COLO829 (cell line): Measurements from ENCODE around the gene MAMDC4.
"Not testable (repeated sequence)": the region's sequence is repeated elsewhere in the genome, so short reads cannot be mapped to it uniquely, and the experiment has no call there.

Source experiments
- DNase-seq: peaks from one replicate; pipeline ENCODE4 v3.0.0; 2012; ENCODE audit warnings: low spot score

MAMDC4 gene

DNA sequence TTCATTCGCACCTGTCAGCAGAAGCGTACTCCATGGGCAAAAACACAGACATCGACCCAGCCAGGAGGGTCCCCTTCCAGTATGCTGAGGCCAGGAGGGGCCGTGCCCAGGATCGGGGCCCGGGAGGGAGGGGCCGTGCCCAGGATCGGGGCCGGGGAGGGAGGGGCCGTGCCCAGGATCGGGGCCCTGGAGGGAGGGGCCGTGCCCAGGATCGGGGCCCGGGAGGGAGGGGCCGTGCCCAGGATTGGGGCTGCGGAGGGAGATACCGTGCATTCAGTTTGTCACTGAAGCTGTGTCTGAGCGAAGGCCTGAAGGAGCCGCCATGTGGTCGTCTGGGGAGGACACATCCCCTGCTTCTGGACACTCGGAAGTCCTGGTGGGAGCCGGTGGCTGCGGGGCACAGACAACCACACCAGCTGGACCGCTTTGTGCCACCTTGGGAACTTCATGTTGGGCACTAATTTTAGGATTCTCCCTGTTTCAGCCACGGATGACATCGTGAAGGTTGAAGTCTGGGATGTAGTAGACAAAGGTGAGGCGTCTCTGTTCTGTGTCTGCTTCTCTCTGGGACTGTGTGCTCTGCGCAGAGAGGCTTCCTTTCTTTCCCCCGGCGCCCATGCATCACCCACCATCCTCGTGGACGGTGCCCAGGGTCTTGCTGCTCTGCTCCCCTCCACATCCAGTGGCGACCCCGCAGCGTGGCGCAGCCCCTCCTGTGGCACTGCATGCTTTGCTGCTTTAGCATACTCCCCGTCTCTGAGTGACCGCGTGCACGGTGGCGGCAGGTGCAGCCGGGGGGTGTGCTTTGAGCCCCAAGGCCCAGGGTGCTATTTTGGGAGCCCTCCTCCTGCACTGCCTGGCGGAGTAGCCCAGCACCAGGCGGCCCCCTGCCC lies 26.6 kb upstream of the MAMDC4 start:
- no peak for DNase-seq

DNA sequence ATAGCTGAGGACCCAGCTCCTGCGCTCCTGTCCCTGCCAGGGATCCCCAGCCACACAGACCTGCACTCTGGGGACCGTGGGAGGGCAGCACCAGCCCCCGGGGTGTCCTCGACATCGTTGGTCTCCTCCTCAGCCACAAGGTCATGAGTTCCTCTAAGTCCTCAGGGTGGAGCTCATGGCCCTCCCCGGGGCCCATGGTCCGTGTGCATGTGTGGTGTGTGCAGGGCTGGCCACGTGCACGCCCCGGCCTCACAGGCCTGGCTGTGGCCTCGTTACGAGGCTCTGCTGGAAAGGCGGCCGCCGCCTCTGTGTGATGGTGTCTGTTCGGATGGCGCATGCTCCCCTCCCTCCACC lies 26.0 kb upstream of the MAMDC4 start:
- no peak for DNase-seq

DNA sequence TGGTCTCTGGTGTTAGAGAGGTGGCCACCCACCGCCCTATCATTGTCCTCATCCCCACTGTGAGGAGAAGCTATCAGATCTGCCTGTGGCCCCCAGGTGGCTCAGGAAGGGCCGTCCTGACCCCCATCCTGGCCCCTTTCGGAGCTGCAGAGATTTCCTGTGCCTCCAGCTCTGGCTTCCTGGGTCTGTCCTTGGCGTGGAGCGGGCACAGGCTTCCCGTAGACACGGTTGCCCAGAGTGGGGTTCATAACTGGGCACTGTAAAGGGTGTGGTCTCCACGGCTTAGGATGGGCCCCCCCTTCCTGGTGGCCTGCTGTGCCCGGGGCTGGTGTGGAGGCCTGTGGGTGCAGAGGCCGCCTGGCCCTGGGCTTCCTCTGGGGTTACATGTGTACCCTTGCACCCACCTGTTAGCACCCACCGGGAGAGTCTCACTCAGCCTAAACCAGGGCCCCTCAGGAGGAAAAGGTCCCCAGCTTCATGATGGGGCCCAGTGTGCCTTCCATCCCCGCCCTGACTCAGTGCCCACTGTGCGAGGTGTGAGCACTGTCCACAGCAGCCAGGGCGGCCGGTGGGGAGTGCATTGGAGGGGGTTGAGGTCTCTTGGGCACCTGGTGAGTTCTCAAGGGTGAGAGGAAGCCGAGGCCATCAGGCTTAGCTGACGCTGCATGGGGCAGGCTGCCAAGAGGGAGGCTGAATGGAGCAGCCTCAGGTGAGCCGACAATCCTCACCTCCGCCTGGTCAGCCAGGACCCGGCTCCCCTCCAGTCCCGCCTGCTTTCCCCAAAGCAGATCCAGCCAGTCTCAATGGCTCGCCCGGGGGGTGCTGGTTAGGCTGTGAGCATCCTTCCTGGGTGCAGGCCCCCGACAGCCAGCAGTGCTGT lies 25.2 kb upstream of the MAMDC4 start:
- no peak for DNase-seq

DNA sequence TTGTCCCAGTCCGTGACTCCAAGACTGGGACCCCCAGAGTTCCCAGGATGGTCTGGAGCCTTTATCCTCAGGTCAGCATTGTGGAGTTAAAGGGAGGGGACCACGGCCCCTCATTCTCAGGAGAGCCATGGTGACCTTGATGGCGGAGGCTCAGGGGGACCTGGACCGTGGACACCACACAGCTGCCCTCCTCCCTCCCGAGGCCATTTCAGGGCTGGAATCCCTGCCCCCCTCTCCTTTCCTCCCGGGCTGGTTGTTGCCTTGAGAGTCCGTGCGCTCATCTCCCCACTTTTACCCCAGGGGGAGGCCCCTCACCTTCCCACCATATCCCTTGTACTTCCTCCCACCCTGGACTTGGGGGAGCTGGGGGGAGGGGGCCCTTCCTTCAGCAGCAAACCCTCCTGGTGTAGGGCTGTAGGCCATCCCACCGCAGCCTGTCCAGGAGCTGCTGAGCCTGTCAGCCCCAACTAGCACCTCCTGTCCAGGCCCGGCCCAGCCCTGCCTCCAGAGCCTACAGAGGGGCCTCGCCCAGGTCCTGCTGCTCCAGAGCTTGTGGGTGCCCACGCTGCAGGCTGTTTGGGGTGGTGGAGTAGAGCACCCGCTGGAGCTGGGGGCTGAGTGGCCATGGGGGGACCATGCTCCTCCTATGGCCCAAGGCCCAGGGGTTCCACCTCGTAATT lies 24.2 kb upstream of the MAMDC4 start:
- no peak for DNase-seq

DNA sequence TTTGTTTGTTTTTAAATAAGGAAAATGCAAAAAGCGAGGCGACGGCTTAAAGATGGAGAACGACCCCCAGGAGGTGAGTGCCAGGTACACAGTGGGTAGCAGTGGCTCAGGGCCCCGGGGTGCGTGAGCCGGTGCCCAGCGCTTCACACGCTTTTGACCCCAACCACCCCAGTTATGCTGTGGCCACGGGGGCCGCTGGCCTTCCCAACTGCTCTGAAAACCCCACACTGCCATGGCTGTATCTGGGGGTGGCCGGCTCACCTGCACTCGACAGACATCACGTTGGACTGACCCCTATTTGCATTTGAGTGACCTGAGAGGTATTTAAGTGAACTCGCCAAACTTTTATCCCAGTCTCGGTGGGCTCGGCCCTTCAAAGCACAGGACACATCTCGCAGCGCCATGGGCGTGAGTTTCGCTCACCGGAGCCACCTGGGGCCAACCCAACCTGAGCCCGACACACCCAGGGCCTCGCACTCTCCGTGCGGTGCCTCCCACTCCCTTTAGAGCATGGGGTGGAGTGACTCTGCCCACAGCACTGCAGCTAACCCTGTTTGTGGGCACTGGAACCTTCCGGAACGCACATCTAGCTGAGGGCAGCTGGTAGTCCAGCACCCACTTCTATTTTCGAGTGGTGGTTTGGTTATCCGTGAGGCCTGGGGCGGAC lies 23.5 kb upstream of the MAMDC4 start:
- DNase-seq = no peak

DNA sequence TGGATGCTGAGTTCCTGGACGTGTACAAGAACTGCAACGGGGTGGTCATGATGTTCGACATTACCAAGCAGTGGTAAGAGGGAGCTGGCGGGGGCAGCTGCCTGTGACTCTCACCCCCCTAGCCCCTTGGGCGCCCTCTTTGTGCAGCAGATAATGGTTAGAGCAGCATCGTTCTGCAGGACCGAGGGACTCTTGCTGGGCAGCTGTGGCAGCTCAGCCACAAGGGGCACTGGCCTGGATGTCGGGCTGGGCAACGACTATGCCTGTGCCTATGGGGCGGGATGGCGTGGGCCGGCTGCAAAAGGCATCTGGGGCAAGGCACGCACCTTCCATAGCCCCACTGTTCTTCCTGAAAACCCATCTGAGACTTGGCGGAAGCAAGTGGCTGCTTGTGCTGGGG lies 22.7 kb upstream of the MAMDC4 start:
- DNase-seq = no peak

DNA sequence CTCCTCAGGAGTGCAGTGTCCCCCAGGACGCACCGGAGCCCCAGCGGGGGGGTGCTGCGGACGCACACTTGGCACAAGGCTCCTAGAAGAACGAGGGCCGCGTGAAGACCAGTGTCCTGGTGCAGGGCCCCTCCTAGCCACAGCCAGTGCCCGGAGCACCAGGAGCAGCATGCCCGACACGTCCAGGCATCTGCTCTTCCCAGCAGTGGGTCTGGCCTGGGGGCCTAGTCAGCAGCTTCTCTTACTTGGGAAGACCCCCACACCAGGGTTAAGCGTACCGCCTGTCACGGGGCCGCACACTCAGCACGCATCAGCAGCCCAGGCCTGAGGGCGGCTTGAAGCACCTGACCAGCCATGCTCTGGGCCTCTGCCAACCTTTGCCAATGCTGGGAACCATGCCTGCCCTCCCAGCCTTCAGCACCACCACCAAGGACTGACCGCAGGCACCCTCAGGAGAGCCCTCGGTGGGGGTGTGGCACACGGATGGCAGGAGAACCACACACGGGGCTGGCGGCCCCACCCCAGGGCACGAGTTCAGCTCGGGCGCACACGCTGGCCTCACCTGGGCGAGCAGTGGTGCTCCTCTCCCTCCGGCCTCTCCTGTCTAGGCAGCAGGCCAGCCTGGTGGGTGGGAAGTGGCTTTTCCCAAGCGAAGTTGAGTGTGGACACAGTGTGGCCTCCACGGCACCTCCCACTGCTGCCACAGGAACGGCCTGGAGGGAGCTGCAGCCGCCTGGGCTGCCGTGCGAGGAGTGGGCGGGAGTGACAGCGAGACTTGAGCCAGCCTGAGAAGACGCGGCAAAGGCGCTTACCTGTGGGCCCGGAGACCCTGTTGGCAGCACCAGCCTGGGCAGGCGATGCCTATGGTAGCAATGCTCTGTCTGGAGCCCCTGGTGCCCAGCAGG lies 21.9 kb upstream of the MAMDC4 start:
- no peak for DNase-seq

DNA sequence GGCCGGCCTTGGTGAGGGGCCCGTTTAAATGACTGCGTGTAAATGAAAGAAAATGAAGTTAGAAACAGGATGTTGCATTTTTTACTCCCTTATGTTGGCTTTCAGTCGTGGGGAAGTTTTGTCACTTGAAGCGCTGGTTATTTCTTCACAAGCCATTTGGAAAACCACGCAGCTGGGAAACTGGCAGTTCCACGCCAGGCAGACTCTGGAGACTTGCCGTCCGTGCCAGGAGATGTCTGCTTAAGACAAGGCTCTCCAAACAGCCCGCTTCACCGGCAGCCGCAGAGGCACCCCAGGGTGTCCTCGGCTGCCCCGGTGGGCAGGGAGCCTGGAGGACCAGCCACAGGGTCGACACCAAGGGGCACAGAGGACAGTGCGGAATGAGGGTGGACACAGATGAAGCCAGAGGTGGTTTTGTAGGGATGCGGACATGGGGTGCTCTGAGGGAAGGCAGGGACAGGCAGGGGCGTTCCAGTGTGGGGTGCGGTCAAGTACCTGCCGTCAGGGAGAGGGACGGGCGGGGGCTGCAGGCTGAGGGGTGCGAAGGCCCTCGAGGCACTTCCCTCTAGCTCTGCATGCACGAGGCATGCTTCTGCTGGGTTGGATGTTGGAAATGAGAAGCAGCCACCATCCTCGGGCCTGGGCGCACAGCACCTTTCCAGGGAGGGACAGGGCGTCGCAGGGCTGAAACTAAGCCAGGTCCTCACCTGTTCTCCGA lies 21.0 kb upstream of the MAMDC4 start:
- no peak for DNase-seq

DNA sequence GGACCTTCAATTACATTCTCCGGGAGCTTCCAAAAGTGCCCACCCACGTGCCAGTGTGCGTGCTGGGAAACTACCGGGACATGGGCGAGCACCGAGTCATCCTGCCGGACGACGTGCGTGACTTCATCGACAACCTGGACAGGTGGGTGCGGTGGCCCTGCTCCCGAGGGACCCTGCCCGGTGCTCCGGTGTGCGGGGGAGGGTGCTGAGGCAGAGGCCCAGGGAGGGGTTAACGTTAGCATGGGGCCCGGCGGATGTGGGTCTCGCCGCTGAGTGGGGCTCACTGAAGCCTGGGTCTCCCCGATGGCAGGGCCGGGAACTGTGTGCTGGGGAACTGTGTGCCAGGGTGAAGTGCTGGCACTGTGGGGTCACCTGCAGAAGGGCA lies 20.4 kb upstream of the MAMDC4 start:
- DNase-seq = no peak

DNA sequence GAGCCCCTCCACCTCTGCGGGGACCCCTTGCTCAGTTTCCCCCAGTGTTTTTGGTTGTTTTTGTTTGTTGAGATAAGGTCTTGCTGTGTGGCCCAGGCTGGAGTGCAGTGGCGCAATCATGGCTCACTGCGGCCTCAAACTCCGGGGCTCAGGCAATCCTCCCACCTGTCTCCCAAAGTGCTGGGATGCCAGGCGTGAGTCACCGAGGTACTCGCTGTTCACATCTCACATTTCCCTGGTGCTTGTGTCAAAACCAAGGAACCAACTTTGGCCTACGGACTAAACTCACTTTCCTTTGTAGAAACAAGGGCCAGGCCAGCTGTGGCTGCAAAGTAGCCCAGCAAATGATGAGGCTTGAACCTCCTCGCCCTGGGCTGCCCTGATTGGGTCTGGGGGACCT lies 19.6 kb upstream of the MAMDC4 start:
- no peak for DNase-seq

DNA sequence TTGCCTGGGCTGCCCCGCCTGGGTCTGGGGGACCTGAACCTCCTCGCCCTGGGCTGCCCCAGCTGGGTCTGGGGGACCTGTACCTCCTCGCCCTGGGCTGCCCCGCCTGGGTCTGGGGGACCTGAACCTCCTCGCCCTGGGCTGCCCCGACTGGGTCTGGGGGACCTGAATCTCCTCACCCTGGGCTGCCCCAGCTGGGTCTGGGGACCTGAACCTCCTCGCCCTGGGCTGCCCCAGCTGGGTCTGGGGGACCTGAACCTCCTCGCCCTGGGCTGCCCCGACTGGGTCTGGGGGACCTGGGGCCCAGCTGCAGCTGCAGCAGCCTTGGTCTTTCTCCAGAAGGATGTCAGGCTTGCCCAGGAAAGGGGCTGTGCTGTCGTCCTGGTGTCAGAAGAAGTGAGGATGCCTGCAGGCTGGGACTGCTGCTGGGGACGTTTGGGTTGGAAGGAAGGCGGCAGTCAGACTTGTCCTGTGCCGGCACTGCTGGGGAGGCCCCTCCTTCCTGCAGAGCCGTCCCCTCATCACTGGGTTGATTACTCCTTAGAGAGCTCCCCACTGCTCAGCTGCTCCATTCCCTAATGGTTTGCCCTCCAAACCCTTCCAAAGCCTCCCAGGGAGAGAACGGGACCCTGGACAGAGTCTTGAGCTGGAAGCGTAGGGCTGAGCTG lies 18.6 kb upstream of the MAMDC4 start:
- DNase-seq = not testable (repeated sequence)

DNA sequence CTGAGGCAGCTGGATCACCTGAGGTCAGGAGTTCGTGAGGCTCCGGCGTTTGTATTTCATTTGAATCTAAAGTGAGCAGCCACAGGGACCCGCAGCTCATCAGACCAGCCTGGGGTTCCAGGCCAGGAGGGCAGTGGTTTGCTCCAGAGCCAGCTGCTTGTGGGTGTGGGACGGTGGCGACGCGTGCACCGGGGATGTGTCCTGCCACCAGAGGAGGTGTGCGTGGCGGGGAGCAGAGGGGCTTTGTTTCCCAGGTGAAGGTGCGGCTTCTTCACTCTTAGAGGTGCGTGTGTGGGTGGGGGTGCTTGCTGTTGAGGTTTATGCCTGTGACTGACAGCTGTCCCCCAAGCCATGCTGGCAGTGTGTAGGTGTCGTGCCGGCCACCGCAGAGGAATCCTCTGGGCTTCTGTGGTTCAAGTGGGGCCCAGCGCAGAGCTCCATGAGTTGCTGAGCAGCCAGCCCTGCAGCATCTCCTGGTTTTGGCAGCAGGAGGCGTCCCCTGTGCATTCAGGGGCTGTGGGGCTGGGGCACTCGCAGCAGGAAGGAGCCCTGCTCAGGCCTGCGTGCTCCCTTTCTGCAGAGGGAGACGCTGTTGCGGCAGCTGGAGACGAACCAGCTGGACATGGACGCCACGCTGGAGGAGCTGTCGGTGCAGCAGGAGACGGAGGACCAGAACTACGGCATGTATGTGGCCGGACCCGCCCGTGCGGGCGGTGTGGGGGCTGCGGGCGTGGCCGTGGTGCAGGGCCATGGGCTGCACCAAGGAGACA lies 16.8 kb upstream of the MAMDC4 start:
- DNase-seq = no peak

DNA sequence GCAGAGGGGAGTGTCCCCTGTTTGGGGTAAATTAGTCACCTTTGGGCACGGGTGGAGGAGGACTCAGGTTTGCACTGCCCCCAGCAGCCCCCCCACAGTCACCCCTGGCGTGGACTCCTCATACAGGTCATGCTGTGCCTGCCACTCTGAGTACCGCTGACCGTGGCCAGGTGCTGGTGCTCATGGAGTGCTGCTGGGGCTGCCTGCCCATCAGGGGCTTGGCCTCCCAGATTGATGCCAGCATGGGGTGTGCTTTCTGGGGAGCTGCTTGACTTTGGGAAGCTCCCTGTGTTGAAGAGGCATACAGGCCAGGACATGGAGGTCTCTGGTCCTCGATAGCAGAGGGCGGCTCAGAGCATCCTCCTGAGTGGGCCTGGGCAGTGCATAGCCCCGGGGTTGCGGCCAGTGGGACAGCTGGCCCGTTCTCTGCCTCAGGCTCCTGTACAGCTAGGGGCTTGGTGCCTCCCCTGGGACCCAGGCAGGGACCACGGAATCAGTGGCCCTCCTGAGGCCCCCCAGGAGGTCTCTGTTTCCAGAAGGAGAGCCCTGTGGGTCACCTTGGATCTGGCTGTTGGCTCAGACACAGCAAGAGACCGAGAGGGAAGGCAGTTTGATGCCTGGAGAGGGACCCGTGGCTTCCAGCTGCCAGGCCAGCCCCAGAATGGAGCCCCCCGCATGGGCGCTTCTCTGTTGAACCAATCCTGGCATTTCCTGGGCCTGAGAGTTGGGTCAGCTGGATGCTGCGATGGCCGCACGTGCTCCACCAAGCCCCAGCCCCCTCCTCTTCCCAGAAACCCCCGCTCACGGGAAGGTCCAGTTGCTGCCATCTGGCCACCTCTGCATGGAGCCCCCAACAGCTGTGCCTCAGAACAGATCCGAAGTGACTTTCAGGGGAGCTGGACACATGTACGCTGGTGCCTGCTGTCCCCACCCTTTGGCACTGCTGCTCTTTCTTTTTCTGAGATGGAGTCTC lies 15.9 kb upstream of the MAMDC4 start:
- no peak for DNase-seq

DNA sequence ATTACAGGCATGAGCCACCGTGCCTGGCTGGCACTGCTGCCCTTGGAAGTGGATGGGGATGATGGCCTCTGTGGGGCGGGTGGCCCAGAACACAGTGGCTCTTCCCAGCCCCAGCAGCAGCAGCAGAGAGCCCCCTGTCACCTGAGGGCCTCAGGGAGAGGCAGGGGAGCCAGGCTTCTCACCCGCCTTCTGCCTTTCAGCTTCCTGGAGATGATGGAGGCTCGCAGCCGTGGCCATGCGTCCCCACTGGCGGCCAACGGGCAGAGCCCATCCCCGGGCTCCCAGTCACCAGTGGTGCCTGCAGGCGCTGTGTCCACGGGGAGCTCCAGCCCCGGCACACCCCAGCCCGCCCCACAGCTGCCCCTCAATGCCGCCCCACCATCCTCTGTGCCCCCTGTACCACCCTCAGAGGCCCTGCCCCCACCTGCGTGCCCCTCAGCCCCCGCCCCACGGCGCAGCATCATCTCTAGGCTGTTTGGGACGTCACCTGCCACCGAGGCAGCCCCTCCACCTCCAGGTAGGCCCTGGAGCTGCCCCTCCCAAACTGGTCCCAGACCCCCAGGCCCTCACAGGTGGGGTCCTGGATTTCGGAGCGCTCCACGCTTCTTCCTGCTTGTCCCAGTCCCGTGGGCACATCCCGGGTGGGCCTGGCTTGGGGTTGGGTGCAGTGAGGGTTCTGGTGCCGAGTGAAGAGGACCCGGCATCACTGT lies 14.8 kb upstream of the MAMDC4 start:
- no peak for DNase-seq

DNA sequence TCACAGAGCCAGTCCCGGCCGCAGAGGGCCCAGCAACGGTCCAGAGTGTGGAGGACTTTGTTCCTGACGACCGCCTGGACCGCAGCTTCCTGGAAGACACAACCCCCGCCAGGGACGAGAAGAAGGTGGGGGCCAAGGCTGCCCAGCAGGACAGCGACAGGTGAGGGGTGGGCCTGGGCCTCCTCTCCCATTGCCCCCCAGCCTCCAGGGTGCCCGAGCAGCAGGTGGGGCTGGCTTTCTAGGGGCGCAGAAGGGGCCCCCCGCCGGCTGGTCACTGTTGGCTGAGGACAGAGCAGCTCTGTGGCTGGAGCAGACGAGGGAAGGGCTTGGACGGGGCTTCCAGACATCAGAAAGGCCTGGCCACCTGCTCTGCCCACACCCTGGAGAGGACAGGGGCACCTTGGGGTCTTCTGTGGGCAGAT lies 14.3 kb upstream of the MAMDC4 start:
- not testable (repeated sequence) for DNase-seq

DNA sequence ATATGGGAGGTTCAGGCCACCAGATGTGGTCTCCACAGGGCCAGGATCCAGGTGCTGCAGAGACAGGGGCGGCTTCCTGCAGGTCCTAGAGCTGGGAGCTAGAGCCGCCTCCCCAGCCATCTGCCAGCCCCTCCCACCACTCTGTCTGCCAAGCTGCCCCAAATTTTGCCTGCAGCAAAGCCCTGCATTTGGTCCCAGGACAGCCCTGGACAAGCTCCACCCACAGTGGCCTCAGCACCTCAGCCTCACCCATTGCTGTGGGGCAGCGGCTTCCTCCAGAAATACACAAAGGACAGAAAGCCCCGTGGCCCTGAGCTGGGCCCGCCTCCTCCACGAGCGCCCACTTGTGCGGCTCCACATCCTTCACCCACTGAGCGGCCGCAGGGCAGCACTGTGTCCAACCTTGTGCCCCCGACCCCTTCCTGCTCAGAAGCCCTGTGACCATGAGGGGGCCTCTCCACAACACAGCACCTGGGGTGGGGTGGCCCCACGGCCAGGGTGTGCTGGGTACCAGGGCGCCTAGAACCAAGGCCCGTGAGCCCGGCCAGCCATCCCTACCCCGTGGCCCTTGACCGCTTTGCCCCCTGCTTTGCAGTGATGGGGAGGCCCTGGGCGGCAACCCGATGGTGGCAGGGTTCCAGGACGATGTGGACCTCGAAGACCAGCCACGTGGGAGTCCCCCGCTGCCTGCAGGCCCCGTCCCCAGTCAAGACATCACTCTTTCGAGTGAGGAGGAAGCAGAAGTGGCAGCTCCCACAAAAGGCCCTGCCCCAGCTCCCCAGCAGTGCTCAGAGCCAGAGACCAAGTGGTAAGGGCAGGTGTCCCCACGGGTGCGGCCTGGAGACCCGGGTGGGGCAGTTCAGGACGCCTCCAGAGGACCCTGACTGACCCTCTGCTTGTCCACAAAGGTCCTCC lies 13.6 kb upstream of the MAMDC4 start:
- DNase-seq = no peak
